Upper lobe of left lung (tissue), 6 donors: ENCODE measurements around the gene SAMD7. TPM values are rescaled to one million over a fixed set of nuclear protein-coding genes. Genes with fewer than 3 reads are reported as not detected.

ENCODE experiments used
- ATAC-seq, 2 donors: fragments of 200-7000 bp; cut with Tn5 transposase; one replicate each; pipeline ENCODE4 v1.9.1; 2022; ENCODE audit warnings: mild to moderate bottlenecking in 2 of 2, moderate library complexity in 2 of 2; ENCODE audit not compliant: low FRiP score in 2 of 2
- DNase-seq, 2 donors: peaks; one replicate each; pipeline ENCODE4 v3.0.0-alpha.2; 2019 to 2020
- H3K27ac ChIP-seq, 4 donors: fragments of 200-600 bp; sonication (generic); one replicate each; pipeline ENCODE4 v1.5.1; 2016 to 2019
- H3K27me3 ChIP-seq, 4 donors: fragments of 200-600 bp; sonication (generic); one replicate each; pipeline ENCODE4 v1.5.1; 2017 to 2019
- H3K36me3 ChIP-seq, 4 donors: fragments of 200-600 bp; sonication (generic); one replicate each; pipeline ENCODE4 v1.5.1; 2016 to 2019
- H3K4me1 ChIP-seq, 4 donors: fragments of 200-600 bp; sonication (generic); one replicate each; pipeline ENCODE4 v1.5.1; 2018 to 2019
- H3K4me3 ChIP-seq, 4 donors: fragments of 200-600 bp; sonication (generic); one replicate each; pipeline ENCODE4 v1.5.1; 2017 to 2019; ENCODE audit warnings: mild to moderate bottlenecking in 2 of 4, moderate library complexity in 1 of 4
- H3K9me3 ChIP-seq, 4 donors: fragments of 200-600 bp; sonication (generic); one replicate each; pipeline ENCODE4 v1.5.1; 2018 to 2019
- CTCF ChIP-seq, 6 experiments: fragments of 450-650 bp in 4 of 6; fragments of 200-600 bp in 2 of 6; sonication (generic) in 2 of 6; IDR thresholded peaks; one replicate each; pipeline ENCODE4 v1.5.1; 2016 to 2019; ENCODE audit warnings: antibody characterized with exemption in 6 of 6
- EP300 ChIP-seq, 4 donors: sonication (generic); formaldehyde crosslinking; IDR thresholded peaks; one replicate each; pipeline ENCODE4 v1.5.1; 2017; ENCODE audit warnings: antibody characterized with exemption in 4 of 4, control low read depth in 2 of 4
- POLR2A ChIP-seq, 4 donors: fragments of 450-650 bp; IDR thresholded peaks; one replicate each; pipeline ENCODE4 v1.5.1; 2016 to 2017; ENCODE audit warnings: antibody characterized with exemption in 4 of 4, mild to moderate bottlenecking in 2 of 4
- POLR2AphosphoS5 ChIP-seq, 2 donors: sonication (generic); formaldehyde crosslinking; IDR thresholded peaks; one replicate each; pipeline ENCODE4 v1.5.1; 2017; ENCODE audit warnings: antibody characterized with exemption in 2 of 2
- WGBS, 2 donors: methylation state at CpG; one replicate each; pipeline ENCODE4 v1.1.5; 2017 to 2018; 5-methylcytosine and 5-hydroxymethylcytosine counted together
- total RNA-seq, 6 donors: library from RNA; depleted of rRNA in 4 of 6; stranded (reverse); fragments of >200 nt in 4 of 6; gene quantifications; one replicate each; pipeline versions ENCODE4 v1.1.0 to v1.2.1, GENCODE V29; 2016 to 2021
- donor health status: DM: no; HTN: no; CAD: no; lungs with moderate emphysema.
- donor health status: DM: no; HTN: yes; CAD: no; lungs with severe emphysema.

SAMD7 gene
- total RNA-seq, 6 donors from 2014 or later, result not detected

GRCh38 chr3:169945313-169945712, 33.9 kb downstream of the SAMD7 start:
- WGBS, 2 donors, result 28 to 31% methylated on average over 7 of the region's 7 CpGs
- H3K27ac ChIP-seq, result peak overlapping the region in 3 of 4 donors; percentile 26 to 63 (median 31)
- H3K4me3 ChIP-seq, result no peak overlapping the region
- H3K4me1 ChIP-seq, result peaks cover 0 to 19% (median 7%) of the 10 kb centered on the region in 4 donors
- TF ChIP-seq POLR2A (IDR thresholded peaks at IDR 0.05) (no peak), POLR2AphosphoS5 (IDR thresholded peaks at IDR 0.05) (peak in 1 of 2 donors; percentile 21), EP300 (IDR thresholded peaks at IDR 0.05) (peak in 1 of 4 donors; percentile 24)
- no peaks in the 10 kb centered on the region for H3K9me3 ChIP-seq
- no peaks in the 10 kb centered on the region for H3K36me3 ChIP-seq
- H3K27me3 ChIP-seq, result no peaks in the 10 kb centered on the region
- ATAC-seq (peak; percentile 82 to 84), DNase-seq (peak in 1 of 2 donors; percentile 85)

- TF ChIP-seq CTCF (IDR thresholded peaks at IDR 0.05) (no peak), EP300 (IDR thresholded peaks at IDR 0.05) (no peak), POLR2A (IDR thresholded peaks at IDR 0.05) (no peak), POLR2AphosphoS5 (IDR thresholded peaks at IDR 0.05) (no peak)
- ATAC-seq, result peak in 1 of 2 donors; percentile 17
- no peaks in the 10 kb centered on the region for H3K9me3 ChIP-seq
- DNase-seq, result peak in 1 of 2 donors; percentile 30
- no peak overlapping the region for H3K27ac ChIP-seq
- WGBS, 2 donors, result 77 to 81% methylated on average over 3 of the region's 3 CpGs
- H3K36me3 ChIP-seq, result no peaks in the 10 kb centered on the region
- peaks cover 0 to 19% (median 7%) of the 10 kb centered on the region in 4 donors for H3K4me1 ChIP-seq
- no peak overlapping the region for H3K4me3 ChIP-seq
- H3K27me3 ChIP-seq, result no peaks in the 10 kb centered on the region
Measured at GRCh38 chr3:169946336-169946735, 35.0 kb downstream of the SAMD7 start.

- no peak overlapping the region for H3K27ac ChIP-seq
- WGBS, 2 donors, result 49 to 62% methylated on average over 2 of the region's 2 CpGs
- no peak overlapping the region for H3K4me3 ChIP-seq
- no peak for DNase-seq
- TF ChIP-seq POLR2AphosphoS5 (IDR thresholded peaks at IDR 0.05) (no peak), CTCF (IDR thresholded peaks at IDR 0.05) (no peak), POLR2A (IDR thresholded peaks at IDR 0.05) (no peak), EP300 (IDR thresholded peaks at IDR 0.05) (no peak)
- H3K9me3 ChIP-seq, result no peaks in the 10 kb centered on the region
- no peaks in the 10 kb centered on the region for H3K27me3 ChIP-seq
- peaks cover 0 to 19% (median 7%) of the 10 kb centered on the region in 4 donors for H3K4me1 ChIP-seq
- H3K36me3 ChIP-seq, result no peaks in the 10 kb centered on the region
- ATAC-seq, result peak in 1 of 2 donors; percentile 49
Measured at GRCh38 chr3:169948559-169949448, 37.4 kb downstream of the SAMD7 start.

GRCh38 chr3:169952045-169952444, 40.7 kb downstream of the SAMD7 start:
- H3K27ac ChIP-seq, result peak overlapping the region in 1 of 4 donors; percentile 40
- peaks cover 0 to 7% (median 0%) of the 10 kb centered on the region in 4 donors for H3K4me1 ChIP-seq
- H3K4me3 ChIP-seq, result no peak overlapping the region
- ATAC-seq (peak in 1 of 2 donors; percentile 35), DNase-seq (no peak)
- no peaks in the 10 kb centered on the region for H3K36me3 ChIP-seq
- whole genome bisulfite sequencing, 2 donors, result 41 to 80% methylated on average over 1 of the region's 1 CpG
- TF ChIP-seq POLR2AphosphoS5 (IDR thresholded peaks at IDR 0.05) (peak; percentile 14 to 82), CTCF (IDR thresholded peaks at IDR 0.05) (no peak), POLR2A (IDR thresholded peaks at IDR 0.05) (no peak), EP300 (IDR thresholded peaks at IDR 0.05) (peak in 1 of 4 donors; percentile 11)
- no peaks in the 10 kb centered on the region for H3K9me3 ChIP-seq
- no peaks in the 10 kb centered on the region for H3K27me3 ChIP-seq

- no peak overlapping the region for H3K4me3 ChIP-seq
- no peaks in the 10 kb centered on the region for H3K27me3 ChIP-seq
- H3K36me3 ChIP-seq, result no peaks in the 10 kb centered on the region
- TF ChIP-seq POLR2AphosphoS5 (IDR thresholded peaks at IDR 0.05) (no peak), EP300 (IDR thresholded peaks at IDR 0.05) (peak in 1 of 4 donors; percentile 28)
- DNase-seq (peak in 1 of 2 donors; percentile 53), ATAC-seq (no peak)
- 59 to 72% methylated on average over 3 of the region's 3 CpGs for WGBS, 2 donors
- no peaks in the 10 kb centered on the region for H3K9me3 ChIP-seq
- H3K4me1 ChIP-seq, result peaks cover 0 to 7% (median 0%) of the 10 kb centered on the region in 4 donors
- H3K27ac ChIP-seq, result peak overlapping the region; percentile 27 to 66 (median 56)
Measured at GRCh38 chr3:169953462-169954141, 42.2 kb downstream of the SAMD7 start.
